ENCODE results near the gene VWA5B1.

VWA5B1 gene

GRCh38 chr1:20383631-20384030, 93.0 kb downstream of the VWA5B1 start:
- no peak overlapping the region for H3K4me3 ChIP-seq (ENCODE audit: low read depth, low read length)
- TF ChIP-seq, protein P1, sequence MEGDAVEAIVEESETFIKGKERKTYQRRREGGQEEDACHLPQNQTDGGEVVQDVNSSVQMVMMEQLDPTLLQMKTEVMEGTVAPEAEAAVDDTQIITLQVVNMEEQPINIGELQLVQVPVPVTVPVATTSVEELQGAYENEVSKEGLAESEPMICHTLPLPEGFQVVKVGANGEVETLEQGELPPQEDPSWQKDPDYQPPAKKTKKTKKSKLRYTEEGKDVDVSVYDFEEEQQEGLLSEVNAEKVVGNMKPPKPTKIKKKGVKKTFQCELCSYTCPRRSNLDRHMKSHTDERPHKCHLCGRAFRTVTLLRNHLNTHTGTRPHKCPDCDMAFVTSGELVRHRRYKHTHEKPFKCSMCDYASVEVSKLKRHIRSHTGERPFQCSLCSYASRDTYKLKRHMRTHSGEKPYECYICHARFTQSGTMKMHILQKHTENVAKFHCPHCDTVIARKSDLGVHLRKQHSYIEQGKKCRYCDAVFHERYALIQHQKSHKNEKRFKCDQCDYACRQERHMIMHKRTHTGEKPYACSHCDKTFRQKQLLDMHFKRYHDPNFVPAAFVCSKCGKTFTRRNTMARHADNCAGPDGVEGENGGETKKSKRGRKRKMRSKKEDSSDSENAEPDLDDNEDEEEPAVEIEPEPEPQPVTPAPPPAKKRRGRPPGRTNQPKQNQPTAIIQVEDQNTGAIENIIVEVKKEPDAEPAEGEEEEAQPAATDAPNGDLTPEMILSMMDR (IDR thresholded peaks at IDR 0.05; ENCODE audit: borderline replicate concordance, insufficient read depth, low read depth, low read length): no peak

DNA sequence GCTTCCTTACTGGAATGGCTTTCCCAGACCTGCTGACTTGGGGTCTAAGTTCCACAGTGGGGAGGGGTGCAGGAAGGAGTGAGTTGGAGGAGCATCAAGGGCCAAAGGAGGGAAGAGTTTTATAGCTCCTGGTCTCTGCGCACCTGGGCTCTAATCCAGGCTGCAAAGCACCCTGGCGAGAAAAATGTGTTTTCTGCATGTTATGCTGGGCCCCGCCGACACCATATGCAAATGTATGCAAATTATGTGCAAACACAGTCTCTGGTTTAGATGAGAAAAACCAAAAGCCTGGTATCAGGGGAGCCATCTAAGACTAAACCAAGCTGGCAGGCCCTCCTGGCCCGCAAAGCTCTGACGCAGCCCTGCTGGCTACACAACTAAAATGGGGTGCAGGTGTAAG, 95.0 kb downstream of the VWA5B1 start:
- TF ChIP-seq, protein P1 (IDR thresholded peaks at IDR 0.05; ENCODE audit: borderline replicate concordance, insufficient read depth, low read depth, low read length): no peak
- no peak overlapping the region for H3K4me3 ChIP-seq (ENCODE audit: low read depth, low read length)

- TF ChIP-seq, protein P1 (IDR thresholded peaks at IDR 0.05; ENCODE audit: borderline replicate concordance, insufficient read depth, low read depth, low read length): no peak
- no peak overlapping the region for H3K4me3 ChIP-seq (ENCODE audit: low read depth, low read length)
Observed at GRCh38 chr1:20386323-20387081, 95.8 kb downstream of the VWA5B1 start.

DNA sequence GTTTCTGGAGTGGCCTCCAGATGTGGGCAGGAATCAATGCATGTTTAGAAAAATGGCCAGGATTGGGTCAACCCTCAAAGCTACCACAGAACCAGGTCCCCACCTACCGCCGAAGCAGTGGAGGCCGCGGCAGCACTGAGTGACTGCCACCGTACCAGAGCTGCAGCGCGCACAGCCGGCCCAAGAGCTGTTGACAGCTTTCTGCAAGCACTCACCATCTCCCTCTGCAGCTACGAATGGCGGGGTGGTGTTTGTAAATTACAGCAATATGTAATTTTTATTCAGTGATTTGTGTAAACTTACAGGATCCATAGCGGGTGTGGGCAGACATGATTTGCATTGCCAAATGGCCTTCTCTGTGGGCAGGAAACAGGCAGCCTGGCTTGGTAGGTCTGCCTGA, 98.9 kb downstream of the VWA5B1 start:
- TF ChIP-seq, protein P1 (IDR thresholded peaks at IDR 0.05; ENCODE audit: borderline replicate concordance, insufficient read depth, low read depth, low read length): no peak

GRCh38 chr1:20390589-20391331, 100.1 kb downstream of the VWA5B1 start:
- TF ChIP-seq, protein P1 (IDR thresholded peaks at IDR 0.05; ENCODE audit: borderline replicate concordance, insufficient read depth, low read depth, low read length): no peak
- no peak overlapping the region for H3K4me3 ChIP-seq (ENCODE audit: low read depth, low read length)

More for the DNA sequence above, 98.9 kb downstream of the VWA5B1 start:
- H3K4me3 ChIP-seq (ENCODE audit: low read depth, low read length): no peak overlapping the region

- TF ChIP-seq, protein P1 (IDR thresholded peaks at IDR 0.05; ENCODE audit: borderline replicate concordance, insufficient read depth, low read depth, low read length): no peak
- no peak overlapping the region for H3K4me3 ChIP-seq (ENCODE audit: low read depth, low read length)
Observed at GRCh38 chr1:20395255-20395654, 104.6 kb downstream of the VWA5B1 start.
